CD4-positive, alpha-beta T cell (primary cell): ENCODE data around the gene CD34. TPM values are rescaled to one million over a fixed set of nuclear protein-coding genes. Genes with fewer than 3 reads are reported as not detected.

Experiments used
- ATAC-seq: fragments of 200-7000 bp; cut with Tn5 transposase; one replicate; pipeline ENCODE4 v1.10.0; 2022; ENCODE audit warnings: mild to moderate bottlenecking; ENCODE audit not compliant: poor library complexity
- CTCF ChIA-PET: fragments of 350-600 bp; sonication (Branson Sonifier 250); formaldehyde crosslinking; loops from one replicate; lab custom pipeline; 2021; ENCODE audit warnings: antibody characterized with exemption, inconsistent platforms; lab: Charles Lee
- POLR2A ChIA-PET: fragments of 350-600 bp; sonication (Branson Sonifier 250); formaldehyde crosslinking; loops from one replicate; lab custom pipeline; 2021; ENCODE audit warnings: antibody characterized with exemption, inconsistent platforms; lab: Charles Lee
- DNase-seq, 14 experiments: peaks; one replicate each; pipeline ENCODE4 v3.0.0-alpha.2; 2013 to 2020; ENCODE audit warnings: mixed read lengths in 2 of 14
- H3K27ac ChIP-seq, 2 donors: one replicate each; pipeline versions ENCODE4 v1.5.1 to v1.7.0; 2013; ENCODE audit warnings: low read length in 2 of 2, low read depth in 1 of 2, mild to moderate bottlenecking in 1 of 2
- H3K27me3 ChIP-seq, 2 experiments: 1 replicate in 1 of 2; 2 replicates in 1 of 2; pipeline versions ENCODE4 v1.6.1 to v1.7.0; 2013; ENCODE audit warnings: low read length in 2 of 2, control low read depth in 1 of 2, mild to moderate bottlenecking in 1 of 2, moderate library complexity in 1 of 2; ENCODE audit not compliant: insufficient read depth in 2 of 2, control insufficient read depth in 1 of 2
- H3K36me3 ChIP-seq: one replicate; pipeline ENCODE4 v1.6.1; 2013; ENCODE audit warnings: low read length, control low read depth; ENCODE audit not compliant: insufficient read depth
- H3K4me1 ChIP-seq: one replicate; pipeline ENCODE4 v1.6.1; 2013; ENCODE audit warnings: low read length, control low read depth; ENCODE audit not compliant: insufficient read depth
- H3K4me3 ChIP-seq: one replicate; pipeline ENCODE4 v1.5.1; 2013; ENCODE audit warnings: mild to moderate bottlenecking, low read length, moderate library complexity
- H3K9me3 ChIP-seq, 2 experiments: 1 replicate in 1 of 2; 2 replicates in 1 of 2; pipeline versions ENCODE4 v1.6.1 to v1.7.0; 2013; ENCODE audit warnings: low read length in 2 of 2, mild to moderate bottlenecking in 2 of 2, control low read depth in 1 of 2, moderate library complexity in 1 of 2; ENCODE audit not compliant: control insufficient read depth in 1 of 2, insufficient read depth in 1 of 2
- H3K27ac Mint-ChIP-seq: one replicate; pipeline ENCODE4 v1.8.0; 2020; ENCODE audit warnings: mixed read lengths
- H3K27me3 Mint-ChIP-seq: one replicate; pipeline ENCODE4 v1.8.0; 2021; ENCODE audit warnings: mixed read lengths
- H3K36me3 Mint-ChIP-seq: one replicate; pipeline ENCODE4 v1.8.0; 2021; ENCODE audit warnings: low read depth, mixed read lengths
- H3K4me1 Mint-ChIP-seq: one replicate; pipeline ENCODE4 v1.8.0; 2021; ENCODE audit warnings: low read depth, mixed read lengths
- H3K4me3 Mint-ChIP-seq: one replicate; pipeline ENCODE4 v1.8.0; 2020; ENCODE audit warnings: mild to moderate bottlenecking, mixed read lengths
- H3K9me3 Mint-ChIP-seq: one replicate; pipeline ENCODE4 v1.8.0; 2020; ENCODE audit warnings: mixed read lengths
- intact Hi-C, 2 experiments: fragments of 100-400 bp; cut with DNase I in 1 of 2; cut with micrococcal nuclease in 1 of 2; formaldehyde crosslinking; loops; one replicate each; pipeline versions ENCODE4 v1.15.1 to v1.9.0; 2023 to 2025; cut with DNase I, micrococcal nuclease
- total RNA-seq, 174 experiments: library from RNA in 2 of 174; stranded (reverse) in 2 of 174; gene quantifications; one replicate each; pipeline ENCODE4 v1.2.3 and lab custom pipeline; 2021 to 2026
- TF ChIP-seq, protein P1 (sequence below): fragments of 200-600 bp; IDR thresholded peaks from one replicate; pipeline ENCODE4 v1.8.0; 2022; ENCODE audit warnings: antibody characterized with exemption, mild to moderate bottlenecking

CD34 gene
- total RNA-seq, 2 experiments from 2014 or later, result not detected

DNA sequence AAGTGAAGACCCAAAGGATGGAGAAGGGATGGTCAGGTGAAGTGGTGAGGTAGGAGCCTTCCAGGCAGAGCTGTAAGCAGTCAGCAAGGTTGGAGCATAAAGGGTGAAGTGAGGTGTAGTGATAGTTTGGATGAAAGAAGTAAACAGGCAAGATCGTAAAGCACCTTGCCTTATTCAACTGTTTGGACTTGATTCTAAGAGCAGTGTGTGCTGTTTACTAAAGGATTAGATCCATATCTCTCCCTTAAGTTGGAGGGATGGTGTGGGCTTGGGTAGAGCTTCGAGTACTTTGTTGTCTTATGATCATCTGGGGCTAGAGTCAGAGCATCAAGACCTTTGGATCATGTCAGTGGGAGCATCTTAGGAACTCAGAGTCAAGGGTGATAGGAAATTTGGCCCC, 39.8 kb upstream of the CD34 start:
- Histone ChIP-seq H3K36me3 (no peaks in the 10 kb centered on the region), H3K4me3 (no peak overlapping the region), H3K9me3 (no peaks in the 10 kb centered on the region), H3K27ac (no peak overlapping the region), H3K27me3 (peaks cover 3 to 5% of the 10 kb centered on the region in 2 experiments), H3K4me1 (no peaks in the 10 kb centered on the region)
- no peak overlapping the region for H3K27ac Mint-ChIP-seq
- ChIA-PET POLR2A (no interaction called here), CTCF (interaction anchor here (0.6 kb wide), 1 partner anchor 1174 kb away, joined by 3 read pairs; no protein-coding TSS in a partner anchor)
- DNase-seq (no peak), ATAC-seq (no peak)
- H3K4me3 Mint-ChIP-seq, result no peak overlapping the region
- H3K36me3 Mint-ChIP-seq, result no peaks in the 10 kb centered on the region
- TF ChIP-seq, protein P1, sequence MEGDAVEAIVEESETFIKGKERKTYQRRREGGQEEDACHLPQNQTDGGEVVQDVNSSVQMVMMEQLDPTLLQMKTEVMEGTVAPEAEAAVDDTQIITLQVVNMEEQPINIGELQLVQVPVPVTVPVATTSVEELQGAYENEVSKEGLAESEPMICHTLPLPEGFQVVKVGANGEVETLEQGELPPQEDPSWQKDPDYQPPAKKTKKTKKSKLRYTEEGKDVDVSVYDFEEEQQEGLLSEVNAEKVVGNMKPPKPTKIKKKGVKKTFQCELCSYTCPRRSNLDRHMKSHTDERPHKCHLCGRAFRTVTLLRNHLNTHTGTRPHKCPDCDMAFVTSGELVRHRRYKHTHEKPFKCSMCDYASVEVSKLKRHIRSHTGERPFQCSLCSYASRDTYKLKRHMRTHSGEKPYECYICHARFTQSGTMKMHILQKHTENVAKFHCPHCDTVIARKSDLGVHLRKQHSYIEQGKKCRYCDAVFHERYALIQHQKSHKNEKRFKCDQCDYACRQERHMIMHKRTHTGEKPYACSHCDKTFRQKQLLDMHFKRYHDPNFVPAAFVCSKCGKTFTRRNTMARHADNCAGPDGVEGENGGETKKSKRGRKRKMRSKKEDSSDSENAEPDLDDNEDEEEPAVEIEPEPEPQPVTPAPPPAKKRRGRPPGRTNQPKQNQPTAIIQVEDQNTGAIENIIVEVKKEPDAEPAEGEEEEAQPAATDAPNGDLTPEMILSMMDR, result no peak
- peaks cover 13% of the 10 kb centered on the region for H3K27me3 Mint-ChIP-seq
- no peaks in the 10 kb centered on the region for H3K9me3 Mint-ChIP-seq
- intact Hi-C loops, result no loop called here
- no peaks in the 10 kb centered on the region for H3K4me1 Mint-ChIP-seq

DNA sequence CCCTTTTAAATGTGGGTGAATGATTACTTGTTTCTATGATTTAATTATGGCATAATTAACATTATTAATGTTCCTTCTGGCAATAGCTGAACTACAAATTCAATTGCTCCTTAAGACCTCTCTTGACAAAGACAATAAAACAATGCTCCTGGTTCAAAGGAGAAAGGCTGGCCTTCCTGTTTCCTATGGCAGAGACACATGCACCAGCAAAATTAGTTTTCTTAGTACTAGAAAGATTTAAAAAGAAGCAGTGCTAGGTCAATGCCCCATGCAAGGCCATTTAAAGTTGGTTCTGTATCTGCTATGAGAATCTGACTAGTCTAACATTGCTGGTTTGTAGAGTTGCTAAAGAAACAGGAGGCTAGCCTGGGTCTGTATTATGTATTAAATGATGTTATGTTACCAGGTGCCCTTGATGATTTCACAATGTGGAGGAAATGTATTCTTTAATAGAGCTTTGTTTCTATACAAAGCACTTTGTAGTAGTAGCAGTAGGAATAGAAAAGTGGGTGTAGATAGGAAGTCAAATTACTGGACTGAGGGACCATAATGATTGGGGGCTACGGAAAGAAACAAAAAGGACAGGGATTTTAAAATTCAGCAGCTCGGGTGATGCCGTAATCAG, 38.8 kb upstream of the CD34 start:
- intact Hi-C loops, result no loop called here
- Mint-ChIP-seq H3K4me3 (no peak overlapping the region), H3K4me1 (no peaks in the 10 kb centered on the region), H3K36me3 (no peaks in the 10 kb centered on the region), H3K27me3 (peaks cover 4% of the 10 kb centered on the region), H3K9me3 (no peaks in the 10 kb centered on the region), H3K27ac (no peak overlapping the region)
- Histone ChIP-seq H3K27ac (no peak overlapping the region), H3K36me3 (no peaks in the 10 kb centered on the region), H3K4me3 (no peak overlapping the region), H3K4me1 (no peaks in the 10 kb centered on the region), H3K9me3 (no peaks in the 10 kb centered on the region), H3K27me3 (peaks cover under 1 to 3% of the 10 kb centered on the region in 2 experiments)
- ChIA-PET CTCF (no interaction called here), POLR2A (no interaction called here)
- TF ChIP-seq, protein P1, result no peak
- ATAC-seq (no peak), DNase-seq (no peak)

DNA sequence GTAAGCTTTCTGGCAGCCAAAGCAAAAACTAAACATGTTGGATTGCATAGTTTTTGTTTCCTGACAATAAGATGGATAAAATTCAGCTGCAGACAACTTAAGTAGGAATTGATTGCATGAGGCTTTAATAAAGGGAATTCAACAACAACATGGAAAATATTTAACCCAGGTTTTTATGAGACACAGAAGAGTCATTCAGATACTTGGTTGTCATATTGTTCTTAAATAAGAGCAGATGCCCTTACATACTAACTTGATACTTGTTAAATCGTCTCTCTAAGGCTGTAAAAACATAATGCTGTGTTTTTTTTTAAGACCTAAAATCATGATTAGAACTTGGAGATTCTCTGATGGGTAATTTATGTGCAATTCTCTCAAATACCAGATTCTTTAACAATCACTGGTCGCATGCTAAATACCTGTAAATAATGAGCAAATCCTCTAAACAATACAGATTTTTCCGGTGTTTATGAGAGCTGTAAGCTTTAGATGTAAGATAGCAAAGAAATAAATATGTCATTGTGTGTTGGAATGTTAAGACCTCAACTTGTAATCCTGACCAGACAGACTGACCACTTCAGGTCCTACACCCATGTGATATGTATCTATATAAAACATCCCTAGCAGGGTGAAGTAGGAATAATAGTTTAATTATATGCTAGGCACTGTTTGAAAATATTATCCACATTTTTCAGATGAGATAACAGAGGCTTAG, 37.8 kb upstream of the CD34 start:
- Mint-ChIP-seq H3K4me1 (no peaks in the 10 kb centered on the region), H3K9me3 (no peaks in the 10 kb centered on the region), H3K27ac (no peak overlapping the region), H3K36me3 (no peaks in the 10 kb centered on the region), H3K4me3 (no peak overlapping the region), H3K27me3 (no peaks in the 10 kb centered on the region)
- DNase-seq (no peak), ATAC-seq (no peak)
- Histone ChIP-seq H3K4me1 (no peaks in the 10 kb centered on the region), H3K36me3 (no peaks in the 10 kb centered on the region), H3K4me3 (no peak overlapping the region), H3K9me3 (no peaks in the 10 kb centered on the region), H3K27ac (no peak overlapping the region), H3K27me3 (peaks cover 0 to 3% of the 10 kb centered on the region in 2 experiments)
- POLR2A ChIA-PET, result no interaction called here
- CTCF ChIA-PET, result no interaction called here
- TF ChIP-seq, protein P1, result no peak
- intact Hi-C loops, result no loop called here
